HG03571 (cell line): ENCODE data around the gene NPIPB8.
"Not testable (repeated sequence)": the region's sequence is repeated elsewhere in the genome, so short reads cannot be mapped to it uniquely, and the experiment has no call there.

Source experiments
- ATAC-seq: cut with Tn5 transposase; IDR thresholded peaks from one replicate; pipeline ENCODE4 v1.9.1; 2021; ENCODE audit not compliant: unreplicated experiment

Gene NPIPB8

DNA sequence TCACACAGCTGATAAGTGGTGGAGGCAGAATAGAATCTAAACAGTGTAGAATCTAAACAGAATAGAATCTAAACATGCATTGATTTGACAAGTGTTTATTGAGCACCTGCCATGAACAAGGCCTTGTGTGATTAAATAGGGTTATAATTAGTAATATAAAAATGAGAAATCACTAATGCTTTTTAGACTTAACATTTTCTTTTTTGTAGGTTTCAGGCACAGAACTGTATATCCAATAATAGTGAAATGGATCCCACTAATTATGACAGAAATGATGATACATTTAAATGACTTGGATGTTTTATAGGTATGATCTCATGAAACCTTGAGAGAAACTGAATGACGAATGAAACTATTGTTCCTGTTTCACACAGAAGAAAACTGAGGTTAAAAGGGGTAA lies at the start of gene NPIPB8:
Gene NPIPB8 (plus strand): TSS at position 301 of the 400 bp plus-strand sequence. CDS start 296 bp downstream, outside the sequence.
- not testable (repeated sequence) for ATAC-seq

DNA sequence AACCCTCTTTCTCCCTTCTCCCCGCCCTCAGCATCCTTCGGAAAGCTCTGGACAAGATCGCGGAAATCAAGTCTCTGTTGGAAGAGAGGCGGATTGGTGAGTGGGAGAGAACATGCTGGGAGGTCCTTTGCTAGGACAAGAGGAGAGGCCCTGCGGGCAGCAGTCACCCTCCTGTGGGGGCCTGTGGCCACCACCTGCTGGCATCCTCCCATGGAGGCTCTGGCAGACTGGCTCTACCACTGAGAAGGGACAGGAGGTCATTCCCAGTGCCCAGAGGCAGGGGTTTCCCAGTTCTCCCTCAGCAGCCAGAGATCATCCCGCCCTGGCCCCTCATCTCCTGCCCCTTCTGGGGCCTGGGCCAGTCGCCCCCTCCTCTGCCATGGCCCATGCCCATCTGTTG lies 48.8 kb upstream of the NPIPB8 start:
- ATAC-seq = no peak

DNA sequence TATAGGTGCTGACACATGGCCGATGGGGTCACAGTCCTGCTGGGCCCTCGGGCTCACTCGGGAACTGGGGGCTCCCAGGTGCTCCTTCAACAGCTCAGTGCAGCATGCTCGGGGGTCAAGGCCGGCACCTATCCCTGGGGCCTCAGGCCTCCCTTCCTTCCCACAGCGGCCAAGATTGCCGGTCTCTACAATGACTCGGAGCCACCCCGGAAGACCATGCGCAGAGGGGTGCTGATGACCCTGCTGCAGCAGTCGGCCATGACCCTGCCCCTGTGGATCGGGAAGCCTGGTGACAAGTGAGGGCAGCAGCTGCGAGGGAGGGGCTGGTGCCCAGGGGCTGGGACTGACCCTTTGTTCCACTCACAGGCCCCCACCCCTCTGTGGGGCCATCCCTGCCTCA lies 47.9 kb upstream of the NPIPB8 start:
- ATAC-seq = no peak

DNA sequence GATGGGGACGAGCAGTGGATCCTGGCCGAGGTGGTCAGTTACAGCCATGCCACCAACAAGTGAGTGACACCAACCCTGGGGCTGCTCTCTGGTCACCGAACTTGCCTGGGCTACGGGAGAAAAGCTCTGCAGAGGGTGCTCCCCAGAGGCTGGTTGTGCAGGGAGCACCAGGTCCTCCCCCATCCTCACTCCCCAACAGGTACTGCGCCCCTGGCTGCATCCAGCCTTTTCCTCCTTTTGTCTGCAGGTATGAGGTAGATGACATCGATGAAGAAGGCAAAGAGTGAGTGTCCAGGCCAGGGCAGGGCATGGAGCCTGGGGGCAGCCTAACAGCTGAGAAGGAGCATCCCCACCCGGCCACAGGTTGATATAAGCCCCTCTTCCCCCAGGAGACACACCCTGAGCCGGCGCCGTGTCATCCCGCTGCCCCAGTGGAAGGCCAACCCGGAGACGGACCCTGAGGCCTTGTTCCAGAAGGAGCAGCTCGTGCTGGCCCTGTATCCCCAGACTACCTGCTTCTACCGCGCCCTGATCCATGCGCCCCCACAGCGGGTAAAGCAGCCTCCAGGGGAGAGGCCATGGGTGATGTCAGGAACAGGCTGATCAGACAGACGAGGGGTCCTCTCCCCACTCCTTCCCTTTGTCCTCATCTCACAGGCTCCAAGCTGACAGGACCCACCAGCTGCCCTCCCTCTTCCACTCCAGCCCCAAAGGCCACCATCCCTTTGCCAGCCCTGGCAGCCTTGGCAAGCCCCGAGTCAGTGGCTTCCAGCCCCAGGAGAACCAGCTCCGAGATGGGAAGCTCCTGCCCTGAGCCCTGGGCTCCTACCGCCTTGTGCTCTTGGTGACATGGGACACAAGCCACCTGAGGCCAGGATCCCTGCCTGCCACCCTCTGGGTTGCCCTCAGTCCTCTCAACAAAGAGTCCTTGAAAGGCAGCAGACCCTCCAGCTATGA lies 47.2 kb upstream of the NPIPB8 start:
- no peak for ATAC-seq

DNA sequence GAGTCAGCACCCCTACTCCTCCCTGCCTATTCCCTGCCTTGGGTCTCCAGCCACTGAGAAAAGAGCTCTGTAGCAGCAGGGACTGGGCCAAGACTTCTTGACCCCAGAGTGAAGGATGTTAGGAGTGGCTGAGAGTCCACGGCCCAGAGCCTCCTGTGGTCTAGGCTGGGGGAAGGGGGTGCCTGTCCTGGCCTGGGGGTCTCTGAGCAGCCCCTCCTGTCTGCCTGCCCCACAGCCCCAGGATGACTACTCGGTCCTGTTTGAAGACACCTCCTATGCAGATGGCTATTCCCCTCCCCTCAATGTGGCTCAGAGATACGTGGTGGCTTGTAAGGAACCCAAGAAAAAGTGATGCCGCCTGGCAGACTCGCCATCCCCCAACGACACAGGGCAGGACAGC lies 46.5 kb upstream of the NPIPB8 start:
- no peak for ATAC-seq

DNA sequence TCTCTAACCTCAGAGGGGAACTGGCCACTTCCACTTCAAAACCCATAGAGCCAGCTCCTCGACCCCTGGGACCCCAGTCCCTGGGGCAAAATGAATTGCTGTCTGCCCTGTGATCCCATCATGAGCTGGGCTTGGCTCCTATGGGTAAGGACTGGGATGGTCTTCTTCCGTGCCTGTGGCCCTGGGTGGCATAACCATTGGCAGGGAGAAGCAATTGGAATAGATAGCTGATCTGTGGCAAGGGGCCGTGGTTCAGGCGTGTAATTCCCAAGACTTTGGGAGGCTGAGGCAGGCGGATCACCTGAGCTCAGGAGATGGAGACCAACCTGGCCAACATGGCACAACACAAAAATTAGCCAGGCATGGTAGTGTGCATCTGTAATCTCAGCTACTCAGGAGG lies 45.4 kb upstream of the NPIPB8 start:
- ATAC-seq = no peak

DNA sequence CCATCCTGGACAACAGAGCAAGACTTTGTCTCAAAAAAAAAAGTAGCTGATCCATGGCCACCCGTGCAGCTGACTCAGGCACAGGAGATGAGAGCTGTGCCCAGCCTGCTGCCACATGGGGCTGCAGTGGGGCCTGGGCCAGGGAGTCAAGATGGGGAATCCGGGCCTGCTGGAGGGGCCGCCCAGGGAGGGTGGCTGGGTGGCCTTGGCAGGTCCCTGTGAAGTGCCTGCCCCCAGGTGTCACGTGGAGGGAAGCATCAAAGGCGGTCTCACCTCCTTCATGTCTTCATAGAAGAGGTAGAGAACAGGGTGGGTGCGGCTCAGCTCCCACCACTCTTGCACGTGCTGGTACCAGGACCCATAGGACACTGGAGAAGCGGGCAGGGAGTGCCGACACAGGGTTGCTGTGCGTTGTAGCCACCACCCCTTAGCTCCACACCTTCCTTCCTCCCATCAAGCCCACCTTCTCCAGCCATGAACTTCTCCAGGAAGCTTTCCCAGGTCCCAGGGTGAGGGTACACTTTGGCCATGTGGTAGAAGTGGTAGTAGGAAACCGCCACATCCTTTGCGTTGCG lies 44.8 kb upstream of the NPIPB8 start:
- ATAC-seq = no peak

DNA sequence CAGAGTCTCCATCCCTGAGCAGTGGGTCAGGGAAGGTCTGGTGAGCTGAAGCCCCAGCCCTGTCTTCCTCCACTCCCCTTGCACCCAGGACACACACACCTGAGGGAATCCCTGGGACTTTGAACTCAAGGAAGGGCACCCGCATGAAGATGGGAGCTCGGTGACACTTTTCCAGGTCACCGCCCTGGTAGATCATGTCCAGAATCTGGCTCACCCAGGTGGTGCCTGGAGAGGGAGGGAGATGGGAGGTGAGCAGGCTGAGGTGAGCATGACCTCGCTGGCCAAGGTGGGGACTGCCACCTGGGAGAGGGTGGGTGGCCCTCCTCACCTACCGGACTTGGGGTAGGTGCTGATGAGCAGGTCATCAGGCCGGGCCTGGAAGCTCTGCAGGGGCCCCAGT lies 42.4 kb upstream of the NPIPB8 start:
- not testable (repeated sequence) for ATAC-seq

DNA sequence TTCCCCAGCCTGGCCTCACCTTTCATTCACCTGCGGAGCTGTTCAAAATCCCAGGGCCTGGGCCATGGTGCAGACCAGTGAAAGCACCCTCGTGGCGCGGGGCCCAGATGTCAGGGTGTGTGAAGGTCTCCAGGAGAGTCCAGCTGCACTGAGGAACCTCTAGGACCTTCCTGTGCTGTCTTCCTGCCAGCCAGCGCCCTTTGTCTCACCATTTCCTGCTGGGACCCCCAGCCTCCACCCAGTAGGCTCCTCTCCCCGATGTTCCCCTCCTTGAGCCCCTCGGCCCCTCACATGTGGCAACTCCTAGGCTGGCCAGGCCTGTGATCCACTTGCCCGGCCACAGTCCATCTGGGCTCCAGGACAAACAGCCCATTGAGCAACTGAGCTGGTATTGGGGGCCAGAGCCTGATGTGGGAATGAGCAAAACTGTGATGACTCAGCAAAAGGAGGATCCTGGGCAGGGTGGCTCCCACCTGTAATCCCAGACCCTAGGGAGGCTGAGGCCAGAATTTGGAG lies 41.7 kb upstream of the NPIPB8 start:
- ATAC-seq = no peak

DNA sequence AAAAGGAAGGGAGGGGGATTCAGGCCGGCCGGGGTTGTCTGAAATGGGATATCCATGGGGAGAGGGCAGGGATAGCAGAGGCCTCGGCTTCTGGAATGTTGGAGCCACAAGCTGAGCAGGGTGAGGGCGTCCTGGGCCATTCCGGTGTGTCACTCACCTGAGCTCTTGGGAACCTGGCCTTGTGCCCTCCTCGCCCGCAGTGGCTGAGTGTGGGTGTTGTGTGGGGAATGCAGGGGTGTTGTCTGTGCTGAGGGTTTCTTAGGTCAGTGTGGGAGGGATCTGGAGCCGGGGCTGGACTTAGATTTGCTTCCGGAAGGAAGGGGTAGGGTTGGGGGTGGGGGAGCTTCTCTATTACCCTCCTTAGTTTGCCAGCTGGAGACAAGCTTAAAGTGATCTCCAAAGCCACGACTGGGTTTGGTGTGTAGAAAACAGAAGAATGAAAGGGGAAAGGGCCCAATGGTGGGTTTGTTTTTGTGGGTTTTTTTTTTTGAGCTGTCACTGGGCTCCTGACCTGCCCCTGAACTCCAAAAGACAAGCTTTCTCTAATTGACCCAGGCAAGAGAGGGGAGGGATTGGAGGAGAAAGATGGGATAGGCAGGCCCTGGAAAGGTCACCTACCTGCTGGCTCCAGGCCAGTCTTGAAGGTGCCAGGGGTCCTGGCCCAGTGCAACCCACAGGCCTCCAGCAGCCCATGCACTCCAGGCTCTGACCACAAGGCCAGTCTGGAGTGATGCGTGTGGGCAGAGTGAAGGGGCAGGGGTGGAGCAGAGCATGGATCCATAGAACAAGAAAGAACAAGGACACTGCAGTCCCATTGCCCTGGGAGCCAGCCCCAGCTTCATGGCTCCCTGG lies 40.8 kb upstream of the NPIPB8 start, which contains the start of gene SULT1A2:
Gene SULT1A2 (minus strand): TSS at position 211 of the 852 bp plus-strand sequence. CDS start 1,120 bp downstream, outside the sequence.
- no peak for ATAC-seq

DNA sequence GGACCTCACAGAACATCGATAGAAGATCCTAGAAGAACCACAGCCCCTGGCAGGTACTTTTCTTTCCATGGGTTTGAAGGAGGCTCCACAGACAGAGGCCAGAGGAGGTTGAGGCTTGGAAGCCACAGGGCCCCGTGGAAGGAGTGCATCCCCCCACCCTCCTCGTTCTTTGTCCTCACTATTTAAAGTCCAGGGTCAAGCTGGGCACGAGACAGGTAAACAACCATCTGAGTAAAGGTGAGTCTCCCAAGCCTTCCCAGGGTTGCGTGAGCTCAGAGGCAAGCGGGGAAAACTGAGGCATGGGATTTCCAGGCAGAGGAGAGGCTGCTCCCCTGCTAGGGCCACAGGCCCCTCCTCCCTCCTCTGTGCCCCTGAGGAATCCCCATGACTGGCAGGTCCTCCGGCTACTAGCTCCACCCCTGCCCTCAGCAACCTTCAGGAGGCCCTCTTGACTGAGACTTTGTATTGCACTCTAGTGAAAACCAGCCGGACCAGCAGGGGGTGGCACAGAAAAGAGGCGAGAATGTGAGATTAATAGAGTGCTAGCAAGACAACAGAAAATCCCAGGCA lies 40.1 kb upstream of the NPIPB8 start:
- no peak for ATAC-seq

DNA sequence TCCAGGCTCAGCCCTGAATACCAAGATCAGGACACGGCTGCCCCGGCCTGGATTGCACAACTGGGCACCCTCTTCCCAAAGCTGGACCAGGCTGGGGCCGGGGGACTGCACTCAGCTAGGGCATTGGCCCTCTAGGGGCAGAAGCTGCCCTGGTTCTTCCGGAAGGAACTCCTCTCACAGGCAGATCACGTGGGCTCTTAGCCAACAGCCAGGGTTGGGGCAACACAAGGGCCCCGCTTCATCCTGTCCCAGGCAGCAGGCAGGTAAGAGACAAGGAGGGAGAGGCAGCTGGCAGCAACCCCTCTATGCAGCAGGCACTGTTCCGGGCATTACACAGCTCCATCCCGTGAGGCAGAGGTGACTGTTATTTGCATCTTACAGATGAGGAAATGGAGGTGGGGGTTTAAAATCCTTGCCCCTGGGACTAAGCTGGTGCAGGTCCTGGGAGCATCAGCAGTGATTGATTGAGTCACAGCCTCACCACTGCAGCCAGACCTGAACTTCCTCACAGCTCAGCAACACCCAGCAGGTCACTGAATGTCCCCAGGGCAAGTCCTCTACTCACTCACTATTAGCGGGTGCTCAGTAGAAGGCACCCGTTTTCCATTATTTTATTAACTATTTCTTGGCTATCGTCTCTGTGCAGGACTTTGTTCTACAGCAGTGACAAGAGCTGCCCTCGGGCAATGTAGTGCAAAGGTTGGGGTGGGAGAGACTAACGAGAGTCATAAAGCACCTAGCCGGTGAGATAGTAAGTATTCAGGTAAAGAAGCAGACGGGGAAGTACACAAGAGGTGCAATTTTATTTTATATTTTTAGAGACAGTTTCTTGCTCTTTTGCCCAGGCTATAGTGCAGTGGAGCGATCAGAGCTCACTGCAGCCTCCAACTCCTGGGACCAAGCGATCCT lies 38.2 kb upstream of the NPIPB8 start:
- ATAC-seq = peak; percentile 52

DNA sequence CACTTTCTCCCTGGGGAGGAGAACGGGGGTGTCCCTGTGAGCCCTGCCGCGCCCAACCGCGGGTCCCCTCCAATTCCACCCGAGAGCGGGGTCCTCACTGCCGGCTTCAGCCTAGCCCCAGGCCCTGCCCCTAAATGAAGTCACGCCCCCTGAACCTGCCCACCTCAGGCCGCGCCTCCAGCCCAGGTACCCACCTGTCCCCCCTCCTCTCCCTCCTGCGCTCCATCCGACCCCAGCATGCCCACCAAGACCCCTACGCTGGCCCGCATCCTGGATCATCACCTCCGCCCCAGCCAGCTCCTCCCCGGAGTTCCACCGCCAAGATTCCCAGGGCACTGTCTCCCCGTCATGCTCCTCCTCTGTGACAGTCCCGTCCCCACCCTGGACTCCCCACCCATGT lies 36.9 kb upstream of the NPIPB8 start:
- ATAC-seq = not testable (repeated sequence)

DNA sequence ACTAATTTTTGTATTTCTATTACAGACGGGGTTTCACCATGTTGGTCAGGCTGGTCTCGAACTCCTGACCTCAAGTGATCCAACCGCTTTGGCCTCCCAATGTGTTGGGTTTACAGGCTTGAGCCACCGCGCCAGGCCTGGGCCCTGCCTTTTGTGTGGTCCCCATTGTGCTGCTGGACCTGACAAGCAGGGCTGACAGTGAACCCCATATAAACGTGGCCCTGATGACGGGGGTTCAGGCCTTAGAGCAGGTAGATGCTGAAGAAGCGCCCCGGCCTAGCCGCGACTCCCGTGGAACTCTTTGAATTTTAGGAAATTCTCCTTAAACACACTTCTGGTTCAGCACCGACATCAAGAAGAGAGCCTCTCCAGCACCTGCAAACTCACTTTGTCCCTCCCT lies 36.3 kb upstream of the NPIPB8 start:
- ATAC-seq = not testable (repeated sequence)

DNA sequence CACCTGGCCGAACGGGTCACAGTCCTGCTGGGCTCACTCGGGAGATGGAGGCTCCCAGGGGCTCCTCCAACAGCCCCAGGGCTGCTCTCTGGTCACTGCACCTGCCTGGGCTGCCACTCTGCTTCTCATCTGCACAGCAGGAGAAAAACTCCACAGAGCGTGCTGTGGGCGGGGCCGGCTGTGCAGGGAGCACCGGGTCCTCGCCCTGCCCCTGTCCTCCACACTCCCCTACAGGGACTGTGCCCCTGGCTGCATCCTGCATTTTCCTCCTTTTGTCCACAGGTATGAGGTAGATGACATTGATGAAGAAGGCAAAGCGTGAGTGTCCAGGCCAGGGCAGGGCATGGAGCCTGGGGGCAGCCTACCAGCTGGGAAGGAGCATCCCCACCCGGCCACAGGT lies 35.8 kb upstream of the NPIPB8 start:
- ATAC-seq = not testable (repeated sequence)

DNA sequence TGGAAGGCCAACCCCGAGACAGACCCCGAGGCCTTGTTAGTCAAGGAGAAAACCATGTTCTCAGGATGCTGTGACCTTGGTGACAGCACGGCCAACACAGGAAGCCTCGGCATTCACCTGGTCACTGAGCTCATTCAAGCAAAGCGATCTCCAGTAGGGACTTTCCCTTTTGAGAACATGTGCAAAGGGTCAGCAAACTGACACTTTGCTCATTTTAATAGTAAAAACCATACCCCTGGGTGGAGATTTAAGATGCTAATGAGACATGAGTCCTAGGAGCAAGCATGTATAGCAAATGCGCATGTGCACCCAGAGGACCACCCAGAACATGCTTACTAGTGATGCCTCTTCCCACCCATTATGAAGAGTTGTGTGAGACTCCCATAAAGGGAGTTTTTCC lies 35.3 kb upstream of the NPIPB8 start:
- ATAC-seq = no peak

DNA sequence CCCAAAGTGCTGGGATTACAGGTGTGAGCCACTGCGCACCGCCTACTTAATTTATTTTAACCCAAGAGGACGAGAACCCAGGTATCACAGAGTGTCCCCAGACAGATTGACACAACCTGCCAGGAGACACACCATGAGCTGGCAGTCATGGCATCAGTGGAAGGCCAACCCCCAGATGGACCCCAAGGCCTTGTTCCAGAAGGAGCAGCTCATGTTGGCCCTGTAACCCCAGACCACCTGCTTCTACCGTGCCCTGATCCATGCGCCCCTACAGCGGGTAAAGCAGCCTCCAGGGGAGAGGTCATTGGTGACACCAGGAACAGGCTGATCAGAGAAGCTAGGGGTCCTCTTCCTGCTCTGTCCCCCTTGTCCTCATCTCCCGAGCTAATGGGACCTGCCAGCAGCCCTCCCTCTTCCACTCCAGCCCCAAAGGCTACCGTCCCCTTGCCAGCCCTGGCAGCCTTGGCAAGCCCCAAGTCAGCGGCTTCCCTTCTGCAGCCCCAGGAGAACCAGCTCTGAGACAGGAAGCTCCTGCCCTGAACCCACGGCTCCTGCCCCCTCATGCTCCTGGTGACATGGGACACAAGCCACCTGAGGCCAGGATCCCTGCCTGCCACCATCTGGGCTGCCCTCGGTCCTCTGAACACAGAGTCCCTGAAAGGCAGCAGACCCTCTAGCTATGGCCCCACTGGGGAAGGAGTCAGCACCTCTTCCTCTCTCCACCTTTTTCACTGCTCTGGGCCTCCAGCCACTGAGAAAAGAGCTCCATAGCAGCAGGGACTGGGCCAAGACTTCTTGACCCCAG lies 34.3 kb upstream of the NPIPB8 start:
- ATAC-seq = no peak

DNA sequence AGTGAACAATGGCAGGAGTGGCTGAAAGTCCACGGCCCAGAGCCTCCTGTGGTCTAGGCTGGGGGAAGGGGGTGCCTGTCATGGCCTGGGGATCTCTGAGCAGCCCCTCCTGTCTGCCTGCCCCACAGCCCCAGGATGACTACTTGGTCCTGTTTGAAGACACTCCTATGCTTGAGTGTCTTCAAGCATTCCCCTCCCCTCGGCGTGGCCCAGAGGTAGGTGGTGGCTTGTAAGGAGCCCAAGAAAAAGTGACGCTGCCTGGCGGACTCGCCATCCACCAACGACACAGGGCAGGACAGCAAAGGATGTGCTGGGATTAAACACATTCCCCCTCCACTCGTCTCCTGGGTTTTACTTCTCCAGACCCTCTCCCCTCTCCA lies 33.7 kb upstream of the NPIPB8 start:
- no peak for ATAC-seq
